MCF 10A (cell line): ENCODE results near the gene DNAJC6. TPM values are rescaled to one million over a fixed set of nuclear protein-coding genes. Genes with fewer than 3 reads are reported as not detected.

ENCODE experiments used
- BruUV-seq: library from RNA; stranded (reverse); fragments of 400-500 nt; replicated peaks from 2 replicates; lab custom pipeline; 2021; lab: Mats Ljungman, UMichigan
- CTCF ChIA-PET: fragments of 300-600 bp; sonication (Branson Sonifier 250); formaldehyde crosslinking; extraction: SDS; loops from one replicate; lab custom pipeline; 2021; ENCODE audit warnings: antibody characterized with exemption, inconsistent platforms; lab: Yijun Ruan, JAX
- POLR2A ChIA-PET: fragments of 300-600, 350-650 bp; sonication (Branson Sonifier 250); formaldehyde crosslinking; extraction: SDS; loops from one replicate; lab custom pipeline; 2020; ENCODE audit warnings: antibody characterized with exemption, inconsistent platforms; lab: Yijun Ruan, JAX
- DNase-seq: peaks from one replicate; pipeline ENCODE4 v3.0.0-alpha.2; 2018; ENCODE audit not compliant: unreplicated experiment
- H3K27ac Mint-ChIP-seq: one replicate; pipeline ENCODE4 v1.8.0; 2022; ENCODE audit warnings: mild to moderate bottlenecking, low read depth, mixed read lengths; ENCODE audit not compliant: unreplicated experiment
- H3K27me3 Mint-ChIP-seq: one replicate; pipeline ENCODE4 v1.8.0; 2022; ENCODE audit warnings: mixed read lengths; ENCODE audit not compliant: insufficient read depth, unreplicated experiment
- H3K36me3 Mint-ChIP-seq: one replicate; pipeline ENCODE4 v1.8.0; 2022; ENCODE audit warnings: mild to moderate bottlenecking, moderate library complexity, mixed read lengths; ENCODE audit not compliant: insufficient read depth, unreplicated experiment
- H3K4me1 Mint-ChIP-seq: one replicate; pipeline ENCODE4 v1.8.0; 2022; ENCODE audit warnings: mixed read lengths; ENCODE audit not compliant: insufficient read depth, unreplicated experiment
- H3K4me3 Mint-ChIP-seq: one replicate; pipeline ENCODE4 v1.8.0; 2022; ENCODE audit warnings: mild to moderate bottlenecking, moderate library complexity, mixed read lengths; ENCODE audit not compliant: unreplicated experiment
- H3K9me3 Mint-ChIP-seq: one replicate; pipeline ENCODE4 v1.8.0; 2022; ENCODE audit warnings: mixed read lengths; ENCODE audit not compliant: unreplicated experiment
- CTCF ChIP-seq: fragments of 200-600 bp; IDR thresholded peaks from one replicate; pipeline ENCODE4 v1.8.0; 2022; ENCODE audit warnings: antibody characterized with exemption, mild to moderate bottlenecking; ENCODE audit not compliant: unreplicated experiment
- intact Hi-C: fragments of 100-400 bp; cut with micrococcal nuclease; formaldehyde crosslinking; loops from 2 replicates; pipeline ENCODE4 v1.14.1; 2022
- total RNA-seq: library from RNA; stranded (reverse); gene quantifications from 2 replicates; pipeline ENCODE4 v1.2.3, GENCODE V29; 2022

Gene DNAJC6
- total RNA-seq, 1 experiment from 2014 or later = 7.9 TPM

GRCh38 chr1:65343286-65343685, 33.9 kb downstream of the DNAJC6 start:
- DNase-seq = peak; percentile 92
- no peak for TF ChIP-seq CTCF
- ChIA-PET CTCF (interaction anchor here (1.4 kb wide), 1 partner anchor 19 kb away, joined by 3 read pairs; no protein-coding TSS in a partner anchor), POLR2A (interaction anchor here (0.8 to 2.0 kb wide), 6 partner anchors 33 to 94 kb away, joined by 3 to 9 read pairs (median 5); no protein-coding TSS in a partner anchor)
- peaks cover 26% of the 10 kb centered on the region for H3K4me1 Mint-ChIP-seq
- H3K9me3 Mint-ChIP-seq = no peaks in the 10 kb centered on the region
- H3K36me3 Mint-ChIP-seq = no peaks in the 10 kb centered on the region
- no TSS peak for BruUV-seq
- H3K4me3 Mint-ChIP-seq = peak overlapping the region; percentile 63
- no peaks in the 10 kb centered on the region for H3K27me3 Mint-ChIP-seq
- H3K27ac Mint-ChIP-seq = peak overlapping the region; percentile 70
- intact Hi-C loops = loop anchor here (1.0 to 5.0 kb wide), 4 partner anchors 54 to 89 kb away; partner anchors contain the start of genes LEPR and LEPROT

GRCh38 chr1:65344171-65344814, 35.0 kb downstream of the DNAJC6 start:
- Mint-ChIP-seq H3K27me3 (no peaks in the 10 kb centered on the region), H3K27ac (peak overlapping the region; percentile 70), H3K9me3 (no peaks in the 10 kb centered on the region), H3K36me3 (no peaks in the 10 kb centered on the region), H3K4me3 (no peak overlapping the region), H3K4me1 (peaks cover 26% of the 10 kb centered on the region)
- TF ChIP-seq CTCF = no peak
- DNase-seq = peak; percentile 72
- BruUV-seq = no TSS peak
- ChIA-PET CTCF (interaction anchor here (0.6 to 1.2 kb wide), 3 partner anchors 15 to 344 kb away, joined by 3 to 6 read pairs (median 3); no protein-coding TSS in a partner anchor), POLR2A (interaction anchor here (0.6 to 2.0 kb wide), 9 partner anchors 34 to 276 kb away, joined by 3 to 9 read pairs (median 5); no protein-coding TSS in a partner anchor)
- intact Hi-C loops = loop anchor here (2.0 to 5.0 kb wide), 2 partner anchors 35 to 53 kb away; partner anchors contain the start of gene DNAJC6

- Mint-ChIP-seq H3K4me3 (no peak overlapping the region), H3K27ac (no peak overlapping the region), H3K4me1 (peaks cover 26% of the 10 kb centered on the region), H3K9me3 (no peaks in the 10 kb centered on the region), H3K36me3 (no peaks in the 10 kb centered on the region), H3K27me3 (no peaks in the 10 kb centered on the region)
- ChIA-PET CTCF (interaction anchor here (1.0 kb wide), 1 partner anchor 85 kb away, joined by 6 read pairs; no protein-coding TSS in a partner anchor), POLR2A (interaction anchor here (0.9 kb wide), 1 partner anchor 8 kb away, joined by 3 read pairs; no protein-coding TSS in a partner anchor)
- no peak for TF ChIP-seq CTCF
- BruUV-seq = no TSS peak
- intact Hi-C loops = no loop called here
- DNase-seq = no peak
Observed at GRCh38 chr1:65346190-65346589, 36.8 kb downstream of the DNAJC6 start.

GRCh38 chr1:65355031-65355712, 45.8 kb downstream of the DNAJC6 start:
- Mint-ChIP-seq H3K27ac (no peak overlapping the region), H3K4me3 (no peak overlapping the region), H3K4me1 (no peaks in the 10 kb centered on the region), H3K27me3 (no peaks in the 10 kb centered on the region), H3K36me3 (no peaks in the 10 kb centered on the region), H3K9me3 (no peaks in the 10 kb centered on the region)
- TF ChIP-seq CTCF = no peak
- ChIA-PET CTCF (interaction anchor here (0.6 to 1.6 kb wide), 4 partner anchors 23 to 291 kb away, joined by 3 to 8 read pairs (median 4); no protein-coding TSS in a partner anchor), POLR2A (interaction anchor here (0.6 to 1.2 kb wide), 3 partner anchors 9 to 64 kb away, joined by 3 read pairs; no protein-coding TSS in a partner anchor)
- intact Hi-C loops = no loop called here
- BruUV-seq = no TSS peak
- no peak for DNase-seq
